A673 (cell line): ENCODE data around the gene TAF3. TPM values are rescaled to one million over a fixed set of nuclear protein-coding genes. Genes with fewer than 3 reads are reported as not detected.

ENCODE experiments used
- BruUV-seq: library from RNA; stranded (reverse); fragments of 400-500 nt; replicated peaks from 2 replicates; lab custom pipeline; 2021; lab: Mats Ljungman, UMichigan
- CTCF ChIA-PET: fragments of 300-600 bp; sonication (Branson Sonifier 250); formaldehyde crosslinking; loops from one replicate; lab custom pipeline; 2022; ENCODE audit warnings: antibody characterized with exemption; lab: Charles Lee
- POLR2A ChIA-PET: fragments of 300-600 bp; sonication (Branson Sonifier 250); formaldehyde crosslinking; loops from one replicate; lab custom pipeline; 2022; ENCODE audit warnings: antibody characterized with exemption; ENCODE audit not compliant: low non-redundant PET; lab: Charles Lee
- DNase-seq: peaks from one replicate; pipeline ENCODE4 v3.0.0-alpha.2; 2015; ENCODE audit warnings: low spot score
- H3K27ac ChIP-seq: fragments of 200-600 bp; sonication (generic); 2 replicates; pipeline ENCODE4 v1.5.1; 2016; ENCODE audit warnings: mixed run types, low read depth, mild to moderate bottlenecking, mixed read lengths, antibody characterized with exemption, low read length; ENCODE audit not compliant: poor library complexity, severe bottlenecking
- H3K27me3 ChIP-seq: fragments of 200-600 bp; sonication (generic); replicated peaks from 2 replicates; pipeline ENCODE4 v1.6.1; 2017; ENCODE audit warnings: mixed run types, low read depth, mild to moderate bottlenecking, mixed read lengths, antibody characterized with exemption, low read length; ENCODE audit not compliant: insufficient read depth, poor library complexity
- H3K36me3 ChIP-seq: fragments of 200-600 bp; sonication (generic); 2 replicates; pipeline ENCODE4 v1.6.1; 2016; ENCODE audit warnings: mixed run types, mild to moderate bottlenecking, mixed read lengths, antibody characterized with exemption, low read length; ENCODE audit not compliant: insufficient read depth, poor library complexity, severe bottlenecking
- H3K4me1 ChIP-seq: fragments of 200-600 bp; sonication (generic); 2 replicates; pipeline ENCODE4 v1.6.1; 2017; ENCODE audit warnings: mixed run types, mild to moderate bottlenecking, mixed read lengths, antibody characterized with exemption, low read length; ENCODE audit not compliant: insufficient read depth, poor library complexity, severe bottlenecking
- H3K4me3 ChIP-seq: fragments of 200-600 bp; sonication (generic); 2 replicates; pipeline ENCODE4 v1.5.1; 2016; ENCODE audit warnings: low read depth, mixed run types, mild to moderate bottlenecking, mixed read lengths, low read length; ENCODE audit not compliant: poor library complexity, severe bottlenecking
- H3K9me3 ChIP-seq: fragments of 200-600 bp; sonication (generic); 2 replicates; pipeline ENCODE4 v1.6.1; 2016; ENCODE audit warnings: mixed run types, low read depth, mild to moderate bottlenecking, mixed read lengths, antibody characterized with exemption, low read length; ENCODE audit not compliant: poor library complexity, severe bottlenecking
- CTCF ChIP-seq: fragments of 300-800, 200-600 bp; sonication (generic); conservative IDR thresholded peaks from 2 replicates; pipeline ENCODE4 v1.5.1; 2017; ENCODE audit warnings: low read depth, mild to moderate bottlenecking, antibody characterized with exemption, low read length, moderate library complexity, mixed read lengths
- EZH2 ChIP-seq: fragments of 200-600 bp; sonication (generic); IDR thresholded peaks from 2 replicates; pipeline ENCODE4 v1.6.1; 2017; ENCODE audit warnings: borderline replicate concordance, low read depth, mild to moderate bottlenecking, mixed read lengths, antibody characterized with exemption, low read length; ENCODE audit not compliant: poor library complexity, severe bottlenecking
- intact Hi-C: fragments of 100-400 bp; cut with micrococcal nuclease; formaldehyde crosslinking; loops from one replicate; pipeline ENCODE4 v1.10.0; 2022; ENCODE audit not compliant: unreplicated experiment
- total RNA-seq: library from RNA; stranded (reverse); gene quantifications from 2 replicates; pipeline ENCODE4 v1.2.3, GENCODE V29; 2021

TAF3 gene
- total RNA-seq, 1 experiment from 2014 or later, result 14.0 TPM

DNA sequence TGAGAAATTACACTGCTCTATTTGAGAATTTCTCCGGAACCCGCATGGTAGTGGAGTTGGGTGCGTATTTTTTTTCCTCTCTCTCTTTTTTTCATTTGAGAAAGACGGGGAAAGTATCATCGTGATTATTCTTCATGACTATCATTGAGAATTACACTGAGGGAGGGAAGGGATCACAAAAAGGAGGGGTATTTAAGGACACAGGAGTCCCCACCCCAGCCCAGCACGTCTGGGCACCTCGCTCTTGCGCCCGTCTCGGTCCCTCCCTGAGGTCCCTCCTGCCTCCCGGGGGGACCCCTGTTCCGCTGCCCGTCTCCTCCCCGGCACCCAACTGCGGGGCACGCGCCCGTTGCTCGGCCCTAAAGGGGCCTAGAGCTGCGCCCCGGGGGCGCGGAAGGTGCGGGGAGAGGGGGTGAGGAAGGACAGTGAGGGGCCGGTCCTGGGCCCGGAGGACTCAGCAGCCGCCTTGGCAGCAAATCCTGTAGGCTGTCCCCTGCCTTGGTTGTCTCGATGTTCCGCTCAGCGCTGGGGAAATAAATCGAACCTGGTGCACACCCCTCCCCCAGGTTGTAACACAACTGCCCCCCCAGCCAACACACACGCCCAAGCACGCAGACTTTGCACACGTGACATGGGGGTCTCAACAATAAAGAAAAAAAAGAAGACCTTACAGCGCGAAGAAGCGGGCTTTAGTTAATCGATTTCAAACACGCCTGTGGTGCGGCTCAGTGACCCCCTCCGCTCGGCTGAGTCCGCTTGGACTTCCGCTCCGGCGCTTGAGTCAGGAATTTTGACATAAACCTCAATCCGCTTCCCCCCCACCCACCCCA lies 217.6 kb downstream of the TAF3 start:
- Histone ChIP-seq H3K9me3 (no peaks in the 10 kb centered on the region), H3K36me3 (no peaks in the 10 kb centered on the region), H3K27ac (no peak overlapping the region), H3K4me3 (peak overlapping the region; percentile 32), H3K4me1 (peaks cover 23% of the 10 kb centered on the region), H3K27me3 (peaks cover 79% of the 10 kb centered on the region)
- DNase-seq, result no peak
- ChIA-PET POLR2A (no interaction called here), CTCF (no interaction called here)
- TF ChIP-seq CTCF, result no peak
- peak; percentile 88 for TF ChIP-seq EZH2
- intact Hi-C loops, result loop anchor here (5.0 kb wide), 1 partner anchor 164 kb away; no protein-coding TSS in a partner anchor
- no TSS peak for BruUV-seq

GRCh38 chr10:8036506-8037198 lies 218.3 kb downstream of the TAF3 start:
- Histone ChIP-seq H3K36me3 (no peaks in the 10 kb centered on the region), H3K27ac (no peak overlapping the region), H3K4me1 (peaks cover 23% of the 10 kb centered on the region), H3K9me3 (no peaks in the 10 kb centered on the region), H3K4me3 (no peak overlapping the region), H3K27me3 (peaks cover 87% of the 10 kb centered on the region)
- TF ChIP-seq EZH2, result no peak
- TF ChIP-seq CTCF, result no peak
- POLR2A ChIA-PET, result no interaction called here
- no peak for DNase-seq
- CTCF ChIA-PET, result interaction anchor here (0.6 kb wide), 1 partner anchor 12 kb away, joined by 6 read pairs; no protein-coding TSS in a partner anchor
- intact Hi-C loops, result loop anchor here (5.0 kb wide), 1 partner anchor 164 kb away; no protein-coding TSS in a partner anchor
- no TSS peak for BruUV-seq

DNA sequence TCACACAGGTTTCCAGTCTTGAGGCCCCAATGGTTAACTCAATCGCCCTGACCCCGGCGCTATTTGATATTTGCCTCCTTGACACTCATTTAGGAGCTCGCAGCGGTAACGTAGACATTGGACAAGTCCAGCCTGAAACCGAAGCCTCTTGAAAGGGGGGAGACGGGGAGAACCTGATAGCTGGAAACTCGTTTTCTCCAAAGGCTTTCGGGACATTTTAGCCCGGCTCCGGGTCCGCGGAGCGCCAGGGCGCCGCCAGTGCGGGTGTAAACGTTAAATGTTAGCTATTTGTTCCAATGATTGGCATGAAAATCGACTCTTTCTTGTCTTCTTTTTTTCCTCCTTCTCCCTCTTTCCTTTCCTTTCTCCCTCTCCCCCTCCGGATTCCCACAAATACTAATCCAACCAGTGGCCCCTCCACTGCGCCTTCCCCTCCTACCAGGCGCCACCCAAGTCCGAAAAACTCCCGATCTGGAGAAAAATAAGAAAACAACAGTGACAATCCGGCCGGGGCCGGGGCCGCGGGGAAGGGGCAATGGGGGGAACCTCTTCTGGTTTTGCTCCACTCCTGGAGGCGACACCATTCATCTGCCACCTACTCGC lies 219.0 kb downstream of the TAF3 start:
- ChIA-PET CTCF (interaction anchor here (0.6 kb wide), 1 partner anchor 11 kb away, joined by 6 read pairs; no protein-coding TSS in a partner anchor), POLR2A (no interaction called here)
- intact Hi-C loops, result loop anchor here (5.0 kb wide), 1 partner anchor 165 kb away; no protein-coding TSS in a partner anchor
- TF ChIP-seq CTCF (no peak), EZH2 (peak; percentile 97)
- H3K9me3 ChIP-seq, result no peaks in the 10 kb centered on the region
- H3K4me3 ChIP-seq, result no peak overlapping the region
- H3K4me1 ChIP-seq, result peaks cover 23% of the 10 kb centered on the region
- peaks cover 93% of the 10 kb centered on the region for H3K27me3 ChIP-seq
- no peaks in the 10 kb centered on the region for H3K36me3 ChIP-seq
- no TSS peak for BruUV-seq
- no peak overlapping the region for H3K27ac ChIP-seq
- no peak for DNase-seq
